Fibroblast of villous mesenchyme (primary cell): ENCODE measurements around the gene TROAP. TPM values are rescaled to one million over a fixed set of nuclear protein-coding genes. Genes with fewer than 3 reads are reported as not detected.

Experiments used
- DNase-seq: peaks from one replicate; pipeline ENCODE4 v3.0.0-alpha.2; 2010; ENCODE audit warnings: low read depth
- H3K4me3 ChIP-seq: 2 replicates; pipeline ENCODE4 v1.5.1; 2011; ENCODE audit warnings: low read depth, mild to moderate bottlenecking, low read length
- total RNA-seq: library from RNA; depleted of rRNA; stranded (reverse); fragments of >200 nt; gene quantifications from 2 replicates; pipeline ENCODE4 v1.2.3, GENCODE V29; 2012
- TF ChIP-seq, protein P1 (sequence below): IDR thresholded peaks from 2 replicates; pipeline ENCODE4 v1.5.1; 2012; ENCODE audit warnings: low read depth, mild to moderate bottlenecking, low read length; ENCODE audit not compliant: insufficient read depth

TROAP gene
- total RNA-seq, 1 donor = 14.7 TPM

DNA sequence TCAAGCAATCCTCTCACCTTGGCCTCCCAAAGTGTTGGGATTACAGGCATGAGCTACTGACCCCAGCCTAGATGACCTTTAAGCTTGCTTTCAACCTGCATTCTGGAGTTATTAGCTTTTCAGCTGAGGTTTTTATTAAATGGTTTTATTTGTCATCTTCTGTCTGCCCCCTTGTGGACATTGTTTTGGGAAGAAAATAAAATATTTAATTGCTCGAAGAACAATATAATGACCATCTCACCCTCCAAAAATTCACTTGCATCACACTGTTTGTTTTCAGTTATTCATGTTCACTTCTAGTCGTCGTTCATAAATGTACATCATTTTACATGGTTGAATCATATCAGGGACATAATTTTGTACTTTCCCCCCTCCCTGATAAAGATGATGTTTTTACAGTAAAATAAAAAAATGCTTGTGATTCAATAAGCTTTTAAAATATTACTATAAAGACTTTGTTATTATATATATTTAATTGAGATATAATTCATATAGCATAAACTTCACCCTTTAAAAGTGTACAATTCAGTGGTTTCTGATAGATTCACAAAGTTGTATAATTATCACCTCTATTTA, 34.1 kb downstream of the TROAP start:
- H3K4me3 ChIP-seq = no peak overlapping the region
- TF ChIP-seq, protein P1, sequence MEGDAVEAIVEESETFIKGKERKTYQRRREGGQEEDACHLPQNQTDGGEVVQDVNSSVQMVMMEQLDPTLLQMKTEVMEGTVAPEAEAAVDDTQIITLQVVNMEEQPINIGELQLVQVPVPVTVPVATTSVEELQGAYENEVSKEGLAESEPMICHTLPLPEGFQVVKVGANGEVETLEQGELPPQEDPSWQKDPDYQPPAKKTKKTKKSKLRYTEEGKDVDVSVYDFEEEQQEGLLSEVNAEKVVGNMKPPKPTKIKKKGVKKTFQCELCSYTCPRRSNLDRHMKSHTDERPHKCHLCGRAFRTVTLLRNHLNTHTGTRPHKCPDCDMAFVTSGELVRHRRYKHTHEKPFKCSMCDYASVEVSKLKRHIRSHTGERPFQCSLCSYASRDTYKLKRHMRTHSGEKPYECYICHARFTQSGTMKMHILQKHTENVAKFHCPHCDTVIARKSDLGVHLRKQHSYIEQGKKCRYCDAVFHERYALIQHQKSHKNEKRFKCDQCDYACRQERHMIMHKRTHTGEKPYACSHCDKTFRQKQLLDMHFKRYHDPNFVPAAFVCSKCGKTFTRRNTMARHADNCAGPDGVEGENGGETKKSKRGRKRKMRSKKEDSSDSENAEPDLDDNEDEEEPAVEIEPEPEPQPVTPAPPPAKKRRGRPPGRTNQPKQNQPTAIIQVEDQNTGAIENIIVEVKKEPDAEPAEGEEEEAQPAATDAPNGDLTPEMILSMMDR = peak; percentile 50
- peak; percentile 69 for DNase-seq

DNA sequence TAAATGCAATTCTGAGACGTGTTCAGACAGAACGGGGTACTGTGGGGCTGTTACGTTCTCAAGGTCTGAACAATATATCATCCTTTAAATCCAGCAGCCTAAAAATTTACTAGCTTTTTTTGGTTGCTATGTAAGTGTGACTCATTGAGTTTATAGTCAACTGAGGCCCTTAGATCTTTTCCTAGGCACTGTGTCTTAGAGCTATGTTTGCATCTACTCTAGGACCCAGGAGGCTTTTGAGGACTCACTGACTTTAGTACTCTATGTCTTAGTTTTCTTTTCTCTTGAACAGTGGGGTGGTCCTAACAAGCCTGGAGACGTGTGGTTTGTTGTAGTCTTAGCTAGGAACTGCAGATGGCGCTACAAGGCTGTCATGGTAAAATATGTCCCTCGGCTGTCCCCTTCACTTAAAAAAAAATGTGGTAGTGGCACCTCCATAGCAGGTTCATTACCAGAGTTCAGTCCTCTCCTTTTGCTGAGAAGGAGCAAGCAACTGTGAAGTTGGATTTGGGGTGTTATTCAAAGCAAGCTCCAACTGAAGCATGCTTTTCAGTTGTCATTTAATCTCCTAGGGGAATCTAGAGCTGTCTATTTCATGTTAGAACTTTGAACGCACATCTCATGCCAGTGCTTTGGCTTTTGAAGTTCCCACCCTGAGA, 35.6 kb downstream of the TROAP start:
- TF ChIP-seq, protein P1 = peak; percentile 85
- DNase-seq = peak; percentile 76
- no peak overlapping the region for H3K4me3 ChIP-seq

DNA sequence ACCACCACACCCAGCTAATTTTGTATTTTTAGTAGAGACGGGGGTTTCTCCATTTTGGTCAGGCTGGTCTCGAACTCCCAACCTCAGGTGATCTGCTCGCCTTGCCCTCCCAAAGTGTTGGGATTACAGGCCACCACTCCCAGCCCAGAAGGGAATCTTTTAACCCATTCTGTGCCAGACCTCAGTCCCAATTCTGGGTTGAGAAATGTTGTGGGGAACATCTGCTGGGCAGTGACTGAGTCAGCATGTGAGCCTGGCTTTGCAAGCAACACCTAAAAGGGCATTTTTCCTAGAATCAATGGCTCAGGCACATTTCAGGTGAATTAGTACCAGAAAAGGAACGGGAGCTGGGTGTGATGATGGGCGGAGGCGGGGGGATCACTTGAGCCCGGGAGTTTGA, 36.6 kb downstream of the TROAP start:
- DNase-seq = no peak
- TF ChIP-seq, protein P1 = no peak
- H3K4me3 ChIP-seq = no peak overlapping the region

DNA sequence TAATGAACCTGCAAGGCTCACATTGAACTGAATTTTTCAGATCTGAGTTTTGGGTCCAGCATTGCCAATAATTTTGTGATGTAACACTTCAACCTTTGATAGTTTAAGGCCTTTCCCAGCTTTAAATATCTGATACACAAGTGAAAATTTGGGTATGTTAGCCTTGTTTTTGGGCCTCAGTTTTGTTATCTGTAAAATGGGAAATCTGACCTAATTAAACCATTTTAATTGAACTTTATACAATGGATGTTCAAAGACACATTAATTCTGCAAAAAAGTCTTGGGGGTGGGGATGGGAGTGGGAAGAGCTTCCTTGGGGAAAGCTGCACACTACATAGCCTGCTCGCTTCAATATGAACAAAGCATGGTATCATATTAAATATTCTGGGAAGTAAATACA, 39.0 kb downstream of the TROAP start:
- no peak for DNase-seq
- TF ChIP-seq, protein P1 = no peak
- no peak overlapping the region for H3K4me3 ChIP-seq

DNA sequence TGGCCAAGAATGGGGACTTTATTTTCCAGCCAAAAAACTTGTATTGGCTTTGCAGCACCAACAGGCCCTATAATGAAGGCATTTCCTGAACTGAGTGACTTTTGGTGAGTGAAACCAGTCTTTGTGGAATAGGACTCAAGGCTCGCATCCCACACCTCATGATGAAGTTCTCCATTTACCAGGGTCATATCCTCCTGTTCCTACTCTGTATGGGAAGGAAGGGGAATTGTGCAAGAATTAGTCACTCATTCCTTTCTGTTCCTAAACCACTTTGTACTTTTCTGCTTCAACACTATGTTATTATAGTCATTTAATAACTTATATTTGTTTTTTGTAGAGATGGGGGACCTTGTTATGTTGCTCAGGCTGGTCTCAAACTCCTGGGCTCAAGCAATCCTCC, 41.9 kb downstream of the TROAP start:
- TF ChIP-seq, protein P1 = no peak
- peak; percentile 88 for DNase-seq
- no peak overlapping the region for H3K4me3 ChIP-seq

DNA sequence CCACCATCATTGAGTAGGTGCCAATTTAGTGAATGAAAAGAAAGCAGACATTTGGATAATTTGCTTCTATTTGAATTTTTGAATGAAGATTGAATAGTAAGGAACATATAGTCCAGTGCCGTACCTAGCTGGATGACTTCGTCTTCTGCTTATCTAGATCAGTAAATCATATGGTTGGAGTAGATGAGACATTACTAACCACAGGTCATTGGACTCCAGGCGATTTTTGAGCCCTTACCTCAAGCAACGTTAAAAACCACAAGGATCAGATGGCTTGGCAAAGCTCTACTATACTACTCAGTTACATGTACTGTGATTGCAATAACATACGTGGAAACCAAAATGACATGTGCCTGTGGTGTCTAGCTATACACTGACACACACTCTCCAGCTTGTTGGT, 42.5 kb downstream of the TROAP start:
- H3K4me3 ChIP-seq = no peak overlapping the region
- TF ChIP-seq, protein P1 = no peak
- peak; percentile 74 for DNase-seq

DNA sequence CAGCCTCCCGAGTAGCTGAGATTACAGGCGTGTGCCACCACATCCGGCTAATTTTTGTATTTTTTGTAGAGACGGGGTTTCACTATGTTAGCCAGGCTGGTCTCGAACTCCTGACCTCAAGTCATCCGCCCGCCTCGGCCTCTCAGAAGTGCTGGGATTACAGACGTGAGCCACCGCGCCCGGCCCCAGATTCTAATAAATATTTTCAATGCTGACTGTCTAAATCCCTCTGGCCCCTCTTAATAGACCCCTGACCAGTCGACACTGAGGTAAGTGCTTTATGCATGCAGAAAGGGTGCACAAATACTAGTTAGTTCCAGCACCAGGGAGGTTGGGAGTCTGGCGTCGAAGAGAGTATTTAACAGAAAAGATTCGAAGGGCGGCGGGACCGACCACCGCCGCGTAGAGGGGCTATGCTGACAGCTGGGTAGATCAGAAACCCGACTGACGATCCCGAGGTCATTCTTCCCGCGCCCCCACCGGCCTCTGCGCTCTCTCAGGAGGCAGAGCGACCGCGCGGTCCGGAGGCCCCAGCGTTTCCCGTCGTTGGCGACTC, 43.1 kb downstream of the TROAP start:
- DNase-seq = no peak
- TF ChIP-seq, protein P1 = no peak
- H3K4me3 ChIP-seq = peak overlapping the region; percentile 71
